Measurements from ENCODE around the gene MAP3K14. TPM values are rescaled to one million over a fixed set of nuclear protein-coding genes. Genes with fewer than 3 reads are reported as not detected.

Gene MAP3K14
- total RNA-seq, 2 donors from 2014 or later: 4.6 to 5.5 TPM

DNA sequence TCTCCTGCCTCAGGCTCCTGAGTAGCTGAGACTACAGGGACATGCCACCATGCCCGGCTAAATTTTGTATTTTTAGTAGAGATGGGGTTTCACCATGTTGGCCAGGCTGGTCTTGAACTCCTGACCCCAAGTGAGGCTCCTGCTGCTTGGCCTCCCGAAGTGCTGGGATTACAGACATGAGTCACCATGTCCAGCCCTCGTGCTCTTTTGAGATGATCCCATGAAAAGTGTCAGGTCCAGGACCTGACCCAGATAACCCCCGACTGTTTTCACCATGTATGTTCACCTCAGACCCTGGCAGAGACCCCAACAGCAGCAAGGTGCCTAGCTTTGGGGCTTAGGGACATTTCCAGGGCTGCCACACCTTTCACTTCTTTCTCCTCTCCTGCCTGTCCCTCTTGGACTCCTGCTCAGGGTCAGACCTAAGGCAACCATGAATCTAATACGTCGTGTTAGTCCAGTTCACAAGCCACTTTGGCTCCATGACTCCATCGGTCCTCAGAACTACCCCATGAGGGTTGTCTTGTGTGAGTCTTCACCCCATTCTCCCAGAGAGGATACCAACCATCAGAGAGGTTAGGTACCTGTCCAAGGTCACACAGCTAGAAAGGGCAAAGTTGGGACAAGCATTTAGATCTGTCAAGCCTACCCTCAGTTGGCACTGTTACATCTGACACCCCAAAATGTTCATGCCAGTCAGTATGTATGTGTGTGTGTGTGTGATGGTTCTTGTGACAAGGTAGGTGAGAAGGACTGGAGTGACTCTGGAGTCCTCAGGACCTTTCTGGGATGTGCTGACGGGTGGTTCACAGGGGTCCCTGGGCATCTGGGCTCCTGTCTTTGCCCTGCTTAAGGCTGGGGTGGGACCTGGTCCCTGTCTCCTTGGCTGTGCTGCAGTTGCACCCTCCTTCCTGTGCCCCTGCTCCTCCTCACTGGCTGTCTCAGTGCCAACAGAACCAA lies 23.1 kb upstream of the MAP3K14 start:
- TF ChIP-seq, protein P1, sequence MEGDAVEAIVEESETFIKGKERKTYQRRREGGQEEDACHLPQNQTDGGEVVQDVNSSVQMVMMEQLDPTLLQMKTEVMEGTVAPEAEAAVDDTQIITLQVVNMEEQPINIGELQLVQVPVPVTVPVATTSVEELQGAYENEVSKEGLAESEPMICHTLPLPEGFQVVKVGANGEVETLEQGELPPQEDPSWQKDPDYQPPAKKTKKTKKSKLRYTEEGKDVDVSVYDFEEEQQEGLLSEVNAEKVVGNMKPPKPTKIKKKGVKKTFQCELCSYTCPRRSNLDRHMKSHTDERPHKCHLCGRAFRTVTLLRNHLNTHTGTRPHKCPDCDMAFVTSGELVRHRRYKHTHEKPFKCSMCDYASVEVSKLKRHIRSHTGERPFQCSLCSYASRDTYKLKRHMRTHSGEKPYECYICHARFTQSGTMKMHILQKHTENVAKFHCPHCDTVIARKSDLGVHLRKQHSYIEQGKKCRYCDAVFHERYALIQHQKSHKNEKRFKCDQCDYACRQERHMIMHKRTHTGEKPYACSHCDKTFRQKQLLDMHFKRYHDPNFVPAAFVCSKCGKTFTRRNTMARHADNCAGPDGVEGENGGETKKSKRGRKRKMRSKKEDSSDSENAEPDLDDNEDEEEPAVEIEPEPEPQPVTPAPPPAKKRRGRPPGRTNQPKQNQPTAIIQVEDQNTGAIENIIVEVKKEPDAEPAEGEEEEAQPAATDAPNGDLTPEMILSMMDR (conservative IDR thresholded peaks at IDR 0.05): no peak
- H3K9me3 Mint-ChIP-seq: no peaks in the 10 kb centered on the region
- no peak overlapping the region for H3K27ac Mint-ChIP-seq
- Histone ChIP-seq H3K9me3 (ENCODE audit: control insufficient read depth, low read length) (no peaks in the 10 kb centered on the region), H3K27me3 (ENCODE audit: control insufficient read depth, insufficient read depth, low read length, poor library complexity, severe bottlenecking) (no peaks in the 10 kb centered on the region), H3K9ac (ENCODE audit: extremely low read depth, low read length, poor library complexity, severe bottlenecking) (no peak overlapping the region), H3K4me1 (ENCODE audit: control insufficient read depth, insufficient read depth, low read length) (peaks cover 9% of the 10 kb centered on the region), H3K36me3 (ENCODE audit: control insufficient read depth, insufficient read depth, low read length) (no peaks in the 10 kb centered on the region), H3K27ac (ENCODE audit: low read depth, low read length) (no peak overlapping the region), H3K4me3 (ENCODE audit: low read length) (no peak overlapping the region)
- H3K4me3 Mint-ChIP-seq: no peak overlapping the region
- peaks cover 16% of the 10 kb centered on the region for H3K4me1 Mint-ChIP-seq
- H3K27me3 Mint-ChIP-seq (ENCODE audit: insufficient read depth): peaks cover 42% of the 10 kb centered on the region
- peaks cover 3% of the 10 kb centered on the region for H3K36me3 Mint-ChIP-seq (ENCODE audit: low read depth)
- DNase-seq: no peak
- 91 to 93% methylated on average over 7 to 8 of the region's 8 CpGs for WGBS, 2 experiments (ENCODE audit: insufficient coverage in 1 of 2, insufficient read length in 1 of 2)

DNA sequence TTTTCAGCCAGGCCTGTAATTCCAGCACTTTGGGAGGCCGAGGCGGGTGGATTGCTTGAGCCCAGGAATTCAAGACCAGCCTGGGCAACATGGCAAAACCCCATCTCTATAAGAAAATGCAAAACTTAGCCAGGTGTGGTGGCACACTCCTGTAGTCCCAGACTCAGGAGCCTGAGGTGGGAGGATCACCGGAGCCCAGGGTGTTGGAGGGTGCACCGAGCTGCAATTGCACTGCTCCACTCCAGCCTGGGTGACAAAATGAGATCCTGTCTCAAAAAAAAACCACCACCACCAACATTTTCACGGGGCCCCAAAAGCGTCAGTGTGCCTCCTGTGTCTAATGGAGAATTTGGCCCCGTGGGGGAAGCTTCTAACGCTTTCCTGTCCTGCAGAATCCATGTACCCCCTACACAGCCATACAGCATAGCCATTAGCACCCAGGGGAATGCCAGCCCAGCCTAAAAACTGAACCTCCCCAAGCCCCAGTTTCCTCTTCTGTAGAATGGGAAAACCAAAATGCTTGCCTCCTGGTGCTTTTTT lies 22.2 kb upstream of the MAP3K14 start:
- Mint-ChIP-seq H3K27ac (no peak overlapping the region), H3K4me3 (no peak overlapping the region), H3K36me3 (ENCODE audit: low read depth) (no peaks in the 10 kb centered on the region), H3K4me1 (peaks cover 24% of the 10 kb centered on the region), H3K27me3 (ENCODE audit: insufficient read depth) (peaks cover 45% of the 10 kb centered on the region), H3K9me3 (no peaks in the 10 kb centered on the region)
- TF ChIP-seq, protein P1 (conservative IDR thresholded peaks at IDR 0.05): no peak
- no peaks in the 10 kb centered on the region for H3K9me3 ChIP-seq (ENCODE audit: control insufficient read depth, low read length)
- DNase-seq: no peak
- WGBS, 2 experiments (ENCODE audit: insufficient coverage in 1 of 2, insufficient read length in 1 of 2): 83 to 90% methylated on average over 3 to 8 of the region's 8 CpGs
- H3K4me3 ChIP-seq (ENCODE audit: low read length): no peak overlapping the region
- H3K27me3 ChIP-seq (ENCODE audit: control insufficient read depth, insufficient read depth, low read length, poor library complexity, severe bottlenecking): no peaks in the 10 kb centered on the region
- peaks cover 9% of the 10 kb centered on the region for H3K4me1 ChIP-seq (ENCODE audit: control insufficient read depth, insufficient read depth, low read length)
- H3K36me3 ChIP-seq (ENCODE audit: control insufficient read depth, insufficient read depth, low read length): no peaks in the 10 kb centered on the region
- H3K27ac ChIP-seq (ENCODE audit: low read depth, low read length): no peak overlapping the region
- H3K9ac ChIP-seq (ENCODE audit: extremely low read depth, low read length, poor library complexity, severe bottlenecking): no peak overlapping the region

DNA sequence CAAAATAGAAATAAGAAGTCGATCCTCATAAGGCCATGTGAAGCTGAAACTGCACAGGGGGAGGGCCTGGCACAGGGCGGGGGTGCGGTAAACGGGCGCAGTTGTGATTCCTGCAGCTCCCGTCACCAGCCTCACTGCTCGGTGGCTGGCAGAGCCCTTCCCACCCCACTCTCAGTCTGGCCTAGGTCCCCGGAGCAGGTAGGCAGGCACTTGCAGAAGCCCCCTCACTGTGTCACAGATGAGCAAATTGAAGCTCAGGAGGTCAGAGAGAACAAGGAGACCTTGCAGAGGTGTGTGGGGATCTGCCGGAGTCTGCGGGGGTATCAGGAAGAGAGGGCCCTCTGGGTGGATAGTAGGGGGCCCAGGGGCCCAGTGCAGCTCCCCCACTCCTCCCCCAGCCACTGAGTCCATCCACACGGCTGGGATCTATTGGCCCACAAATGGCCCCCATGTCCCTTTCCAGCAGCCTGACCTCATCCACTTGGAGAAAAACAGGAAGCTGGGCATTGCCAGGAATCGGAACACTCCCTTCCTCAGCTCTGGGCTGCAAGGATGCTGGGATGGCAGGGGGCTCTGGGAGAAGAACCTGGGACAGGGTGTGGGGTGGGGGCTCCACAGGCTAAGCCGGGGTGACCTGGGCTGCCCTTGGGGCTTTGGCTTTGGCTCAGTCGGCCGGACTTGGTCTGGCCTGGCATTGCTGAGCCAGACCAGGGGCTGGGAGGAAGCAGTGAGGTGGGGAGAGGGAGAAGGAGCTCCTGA lies 21.4 kb upstream of the MAP3K14 start:
- Histone ChIP-seq H3K9me3 (ENCODE audit: control insufficient read depth, low read length) (no peaks in the 10 kb centered on the region), H3K36me3 (ENCODE audit: control insufficient read depth, insufficient read depth, low read length) (no peaks in the 10 kb centered on the region), H3K9ac (ENCODE audit: extremely low read depth, low read length, poor library complexity, severe bottlenecking) (no peak overlapping the region), H3K27me3 (ENCODE audit: control insufficient read depth, insufficient read depth, low read length, poor library complexity, severe bottlenecking) (no peaks in the 10 kb centered on the region), H3K27ac (ENCODE audit: low read depth, low read length) (no peak overlapping the region), H3K4me3 (ENCODE audit: low read length) (no peak overlapping the region), H3K4me1 (ENCODE audit: control insufficient read depth, insufficient read depth, low read length) (peaks cover 17% of the 10 kb centered on the region)
- no peak for DNase-seq
- TF ChIP-seq, protein P1 (conservative IDR thresholded peaks at IDR 0.05): no peak
- H3K27me3 Mint-ChIP-seq (ENCODE audit: insufficient read depth): peaks cover 48% of the 10 kb centered on the region
- H3K4me3 Mint-ChIP-seq: no peak overlapping the region
- no peaks in the 10 kb centered on the region for H3K9me3 Mint-ChIP-seq
- H3K27ac Mint-ChIP-seq: no peak overlapping the region
- no peaks in the 10 kb centered on the region for H3K36me3 Mint-ChIP-seq (ENCODE audit: low read depth)
- WGBS, 2 experiments (ENCODE audit: insufficient coverage in 1 of 2, insufficient read length in 1 of 2): 92 to 93% methylated on average over 7 to 15 of the region's 15 CpGs
- peaks cover 32% of the 10 kb centered on the region for H3K4me1 Mint-ChIP-seq
